ENCODE measurements around the gene RELA.

DNA sequence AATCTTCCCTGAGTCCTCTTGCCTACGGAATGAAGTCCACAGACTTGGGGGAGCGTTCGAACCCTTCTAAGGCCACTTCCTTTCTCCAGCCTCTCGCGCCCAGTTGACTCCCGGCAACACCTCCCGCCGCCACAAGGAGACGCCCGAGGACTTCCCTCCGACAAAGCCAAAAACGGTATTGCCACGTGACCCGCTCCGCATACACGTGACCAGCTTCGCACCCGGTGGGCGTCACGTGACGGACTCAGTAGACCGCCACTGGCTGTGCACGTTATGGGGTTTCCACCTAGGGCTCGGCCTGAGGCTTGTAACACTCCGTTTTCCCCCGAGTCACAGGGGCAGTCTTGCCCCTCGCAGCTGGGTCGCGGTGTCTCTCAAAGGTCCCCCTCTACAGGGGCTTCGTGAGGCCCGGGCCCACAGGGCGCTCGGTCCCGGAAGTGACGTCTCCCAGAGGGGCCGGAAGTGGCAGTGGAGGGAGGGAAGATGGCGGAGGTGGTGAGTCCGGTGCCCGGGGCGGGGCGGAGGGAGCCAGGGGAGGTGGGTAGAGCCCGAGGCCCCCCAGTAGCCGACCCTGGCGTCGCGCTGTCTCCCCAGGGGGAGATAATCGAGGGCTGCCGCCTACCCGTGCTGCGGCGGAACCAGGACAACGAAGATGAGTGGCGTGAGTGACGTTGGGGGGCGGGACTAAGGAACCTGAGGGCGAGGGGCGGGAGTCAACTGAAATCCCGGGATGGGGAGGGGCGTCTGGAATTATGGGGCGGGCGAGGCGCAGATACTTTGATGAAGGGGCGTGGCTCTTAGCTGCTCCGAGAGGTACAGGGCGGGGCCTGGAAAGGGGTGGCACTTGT, 49.3 kb upstream of the RELA start, which contains the start of gene KAT5:
- TF ChIP-seq, protein P1, sequence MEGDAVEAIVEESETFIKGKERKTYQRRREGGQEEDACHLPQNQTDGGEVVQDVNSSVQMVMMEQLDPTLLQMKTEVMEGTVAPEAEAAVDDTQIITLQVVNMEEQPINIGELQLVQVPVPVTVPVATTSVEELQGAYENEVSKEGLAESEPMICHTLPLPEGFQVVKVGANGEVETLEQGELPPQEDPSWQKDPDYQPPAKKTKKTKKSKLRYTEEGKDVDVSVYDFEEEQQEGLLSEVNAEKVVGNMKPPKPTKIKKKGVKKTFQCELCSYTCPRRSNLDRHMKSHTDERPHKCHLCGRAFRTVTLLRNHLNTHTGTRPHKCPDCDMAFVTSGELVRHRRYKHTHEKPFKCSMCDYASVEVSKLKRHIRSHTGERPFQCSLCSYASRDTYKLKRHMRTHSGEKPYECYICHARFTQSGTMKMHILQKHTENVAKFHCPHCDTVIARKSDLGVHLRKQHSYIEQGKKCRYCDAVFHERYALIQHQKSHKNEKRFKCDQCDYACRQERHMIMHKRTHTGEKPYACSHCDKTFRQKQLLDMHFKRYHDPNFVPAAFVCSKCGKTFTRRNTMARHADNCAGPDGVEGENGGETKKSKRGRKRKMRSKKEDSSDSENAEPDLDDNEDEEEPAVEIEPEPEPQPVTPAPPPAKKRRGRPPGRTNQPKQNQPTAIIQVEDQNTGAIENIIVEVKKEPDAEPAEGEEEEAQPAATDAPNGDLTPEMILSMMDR (IDR thresholded peaks at IDR 0.05), result peak in 3 of 4 experiments; percentile 98 to 100 (median 100)
- peak; percentile 91 for TF ChIP-seq POLR2AphosphoS5 (IDR thresholded peaks at IDR 0.05)
- peak; percentile 77 to 80 for TF ChIP-seq POLR2A (IDR thresholded peaks at IDR 0.05)

Data from gastroesophageal sphincter (tissue), 3 donors.